ENCODE results near the gene RNPC3. TPM values are rescaled to one million over a fixed set of nuclear protein-coding genes. Genes with fewer than 3 reads are reported as not detected.

The RNPC3 gene
- total RNA-seq, 1 experiment from 2014 or later: 18.7 TPM

Other genes starting within 250 kb of the RNPC3 start
- gene AMY2B, start 45.9 kb downstream of the RNPC3 start, total RNA-seq (2022): 10.8 and 14.5 TPM in 2 replicates
- not detected in 2 replicates for gene AMY2A, start 91.7 kb downstream of the RNPC3 start, total RNA-seq (2022)
- not detected in 2 replicates for gene AMY1A, start 130.1 kb downstream of the RNPC3 start, total RNA-seq (2022)
- gene AMY1B, start 170.5 kb downstream of the RNPC3 start, total RNA-seq (2022): not detected in 2 replicates
- gene AMY1C, start 224.2 kb downstream of the RNPC3 start, total RNA-seq (2022): not detected in 2 replicates